T follicular helper cell (primary cell): ENCODE results near the gene SGK1.
"Not testable (repeated sequence)": the region's sequence is repeated elsewhere in the genome, so short reads cannot be mapped to it uniquely, and the experiment has no call there.

ENCODE experiments used
- DNase-seq: peaks from one replicate; pipeline ENCODE4 v3.0.0-alpha.2; 2020; ENCODE audit warnings: low read depth

Gene SGK1

DNA sequence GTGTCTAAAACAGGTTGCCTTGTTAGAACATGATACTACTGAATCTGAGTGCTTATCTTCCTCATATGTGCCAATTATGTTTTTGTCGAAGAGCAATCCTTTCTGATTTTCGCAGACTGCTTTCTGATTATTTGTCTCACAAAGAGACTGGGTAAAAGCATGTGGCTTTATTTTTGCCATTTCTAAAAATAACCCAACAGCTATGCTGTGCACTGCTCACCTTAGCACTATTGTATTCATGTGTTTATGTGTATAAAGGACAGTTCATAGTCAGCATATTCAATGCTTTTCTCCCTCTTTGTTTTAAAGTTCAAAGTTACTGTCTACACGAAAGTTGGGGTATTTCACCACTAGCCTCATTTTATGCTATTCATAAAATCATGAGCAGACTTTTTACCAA lies 127.0 kb downstream of the SGK1 start:
- no peak for DNase-seq

DNA sequence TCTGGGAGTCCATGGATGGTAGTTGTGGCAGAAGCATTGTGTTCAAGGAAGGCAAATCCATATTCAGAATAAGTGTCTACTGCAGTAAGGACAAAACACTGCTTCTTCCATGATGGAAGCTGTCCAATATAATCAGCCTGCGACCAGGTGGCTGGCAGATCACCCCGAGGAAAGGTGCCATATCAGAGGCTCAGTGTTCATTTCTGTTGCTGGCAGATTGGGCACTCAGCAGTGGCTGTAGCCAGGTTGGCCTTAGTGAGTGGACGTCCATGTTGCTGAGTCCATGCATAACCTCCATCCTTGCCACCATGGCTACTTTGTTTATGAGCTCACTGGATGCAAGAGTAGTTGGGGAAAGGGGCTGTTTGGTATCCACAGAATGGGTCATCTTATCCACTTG lies 130.2 kb downstream of the SGK1 start:
- DNase-seq = no peak

DNA sequence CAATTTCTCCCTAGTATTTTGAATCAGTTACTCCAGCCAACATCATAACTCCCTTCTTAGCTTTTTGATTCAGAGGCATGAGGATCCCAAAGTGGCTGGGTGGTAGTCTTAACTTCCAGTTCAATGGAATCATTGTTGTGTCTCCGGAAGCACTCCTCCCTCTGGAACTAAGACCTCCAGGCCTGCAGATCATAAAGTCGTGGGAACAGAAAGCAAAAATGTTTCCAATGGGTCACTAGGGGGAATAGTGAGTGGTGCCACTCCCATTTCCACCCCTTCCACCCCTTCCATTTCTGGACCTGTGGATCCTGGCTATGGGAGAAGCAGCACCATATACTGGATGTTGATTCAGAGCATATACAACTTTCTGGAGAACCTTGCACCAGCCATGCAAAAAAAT lies 130.8 kb downstream of the SGK1 start:
- no peak for DNase-seq

DNA sequence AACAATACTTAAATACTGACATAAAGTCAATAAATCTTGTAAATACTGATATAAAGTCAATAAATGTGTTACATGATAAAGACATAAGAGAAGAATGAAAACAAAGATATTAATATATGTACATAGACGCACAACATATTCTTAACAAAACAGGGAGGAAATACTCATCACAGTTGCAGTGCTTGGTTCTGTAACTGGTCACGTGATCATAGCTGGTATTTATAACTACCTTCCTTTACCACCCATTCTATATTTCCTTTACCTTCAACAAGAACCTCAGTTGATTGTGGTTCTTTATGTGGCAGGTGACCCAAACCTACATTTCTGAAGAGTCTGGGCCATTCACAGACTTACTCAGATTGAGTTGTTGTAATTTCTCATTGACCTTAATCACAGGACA lies 131.6 kb downstream of the SGK1 start:
- no peak for DNase-seq

DNA sequence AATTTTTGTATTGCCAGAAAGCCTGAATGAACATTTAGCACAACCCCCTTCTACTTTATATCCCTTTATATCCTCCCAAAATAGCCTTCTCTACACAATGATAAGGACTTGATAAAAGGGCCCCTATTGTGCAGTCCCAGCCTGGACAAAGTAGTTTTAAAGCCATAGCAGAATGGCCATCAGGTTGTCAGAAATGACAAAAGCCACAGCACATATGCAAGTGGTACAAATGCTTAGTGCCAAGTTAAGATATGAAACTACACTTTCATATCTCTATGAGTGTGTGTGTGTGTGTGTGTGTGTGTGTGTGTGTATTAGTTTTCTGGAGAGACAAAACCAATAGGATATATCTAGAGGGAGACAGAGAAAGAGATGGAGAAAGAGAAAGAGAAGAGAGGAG lies 132.6 kb downstream of the SGK1 start:
- no peak for DNase-seq

DNA sequence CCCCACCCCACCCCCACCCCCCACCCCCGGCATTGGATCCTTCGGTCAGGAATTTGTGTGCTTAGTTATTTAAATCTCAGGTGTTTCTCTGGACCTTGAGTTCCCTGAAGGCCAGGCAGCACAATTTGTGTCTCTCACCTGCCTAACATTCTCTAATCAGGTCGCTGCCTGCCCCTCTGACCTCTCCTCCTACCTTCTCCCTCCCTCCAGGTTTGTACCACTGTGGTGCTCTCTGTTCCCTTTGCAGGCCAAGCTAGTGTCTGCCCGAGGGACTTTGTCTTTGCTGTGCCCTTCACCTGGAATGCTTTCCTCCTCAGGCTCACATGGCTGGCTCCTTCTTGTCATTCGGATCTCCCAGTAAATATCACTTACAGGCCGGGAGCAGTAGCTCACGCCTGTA lies 134.1 kb downstream of the SGK1 start:
- DNase-seq = no peak

DNA sequence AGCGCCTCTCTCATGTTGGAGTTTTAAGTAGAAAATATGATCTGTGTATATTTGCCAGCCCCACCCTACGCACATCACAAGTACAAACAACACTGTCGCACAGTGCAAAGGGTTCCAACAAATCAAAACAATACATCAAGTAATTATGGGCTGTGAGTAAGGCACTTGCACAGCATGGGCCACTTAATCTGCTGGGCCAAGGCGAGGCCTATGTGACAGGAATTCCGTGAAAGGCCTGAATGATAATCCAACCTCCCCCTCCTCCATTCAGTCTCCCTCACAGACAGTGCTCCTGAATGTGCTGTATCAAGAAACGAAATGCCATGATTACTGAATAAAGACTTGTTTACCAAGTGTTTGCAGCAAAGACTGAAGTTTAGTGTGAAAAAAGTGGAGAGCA lies 135.4 kb downstream of the SGK1 start:
- no peak for DNase-seq

DNA sequence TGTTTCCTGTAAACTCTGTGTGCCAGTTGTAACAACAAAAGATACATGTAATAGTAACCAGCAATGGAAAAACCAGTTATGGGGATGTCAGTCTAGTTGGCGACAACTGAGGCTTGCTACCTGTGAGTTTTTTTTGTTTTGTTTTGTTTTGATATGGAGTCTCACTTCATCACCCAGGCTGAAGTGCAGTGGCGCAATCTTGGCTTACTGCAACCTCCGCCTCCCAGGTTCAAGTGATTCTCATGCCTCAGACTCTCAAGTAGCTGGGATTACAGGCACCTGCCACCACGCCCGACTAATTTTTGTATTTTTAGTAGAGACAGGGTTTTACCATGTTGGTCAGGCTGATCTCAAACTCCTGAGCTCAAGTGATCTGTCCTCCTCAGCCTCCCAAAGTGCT lies 136.2 kb downstream of the SGK1 start:
- not testable (repeated sequence) for DNase-seq

DNA sequence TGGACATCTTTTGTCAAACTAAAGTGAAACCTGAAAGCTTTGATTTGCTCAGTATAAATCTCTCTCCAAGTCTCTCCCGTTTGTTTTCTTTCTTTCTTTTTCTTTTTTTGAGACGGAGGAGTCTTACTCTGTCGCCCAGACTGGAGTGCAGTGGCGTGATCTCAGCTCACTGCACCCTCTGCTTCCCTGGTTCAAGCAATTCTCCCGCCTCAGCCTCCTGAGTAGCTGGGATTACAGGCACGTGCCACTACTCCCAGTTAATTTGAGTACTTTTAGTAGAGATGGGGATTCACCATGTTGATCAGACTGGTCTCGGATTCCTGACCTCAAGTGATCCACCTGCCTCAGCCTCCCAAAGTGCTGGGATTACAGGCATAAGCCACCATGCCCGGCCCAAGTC lies 136.7 kb downstream of the SGK1 start:
- not testable (repeated sequence) for DNase-seq

DNA sequence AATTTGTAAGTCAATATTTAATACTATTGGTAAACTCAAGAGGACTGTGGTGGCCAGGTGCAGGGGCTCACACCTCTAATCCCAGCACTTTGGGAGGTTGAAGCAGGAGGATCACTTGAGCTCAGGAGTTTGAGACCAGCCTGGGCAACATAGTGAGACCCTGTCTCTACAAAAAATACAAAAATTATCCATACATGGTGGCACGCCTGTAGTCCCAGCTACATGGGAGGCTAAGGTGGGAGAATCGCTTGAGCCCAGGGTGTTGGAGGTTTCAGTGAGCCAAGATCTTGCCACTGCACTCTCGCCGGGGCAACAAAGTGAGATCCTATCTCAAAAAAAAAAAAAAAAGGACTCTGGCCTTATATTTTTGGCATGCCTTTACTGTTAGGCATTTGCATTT lies 137.4 kb downstream of the SGK1 start:
- DNase-seq = not testable (repeated sequence)

DNA sequence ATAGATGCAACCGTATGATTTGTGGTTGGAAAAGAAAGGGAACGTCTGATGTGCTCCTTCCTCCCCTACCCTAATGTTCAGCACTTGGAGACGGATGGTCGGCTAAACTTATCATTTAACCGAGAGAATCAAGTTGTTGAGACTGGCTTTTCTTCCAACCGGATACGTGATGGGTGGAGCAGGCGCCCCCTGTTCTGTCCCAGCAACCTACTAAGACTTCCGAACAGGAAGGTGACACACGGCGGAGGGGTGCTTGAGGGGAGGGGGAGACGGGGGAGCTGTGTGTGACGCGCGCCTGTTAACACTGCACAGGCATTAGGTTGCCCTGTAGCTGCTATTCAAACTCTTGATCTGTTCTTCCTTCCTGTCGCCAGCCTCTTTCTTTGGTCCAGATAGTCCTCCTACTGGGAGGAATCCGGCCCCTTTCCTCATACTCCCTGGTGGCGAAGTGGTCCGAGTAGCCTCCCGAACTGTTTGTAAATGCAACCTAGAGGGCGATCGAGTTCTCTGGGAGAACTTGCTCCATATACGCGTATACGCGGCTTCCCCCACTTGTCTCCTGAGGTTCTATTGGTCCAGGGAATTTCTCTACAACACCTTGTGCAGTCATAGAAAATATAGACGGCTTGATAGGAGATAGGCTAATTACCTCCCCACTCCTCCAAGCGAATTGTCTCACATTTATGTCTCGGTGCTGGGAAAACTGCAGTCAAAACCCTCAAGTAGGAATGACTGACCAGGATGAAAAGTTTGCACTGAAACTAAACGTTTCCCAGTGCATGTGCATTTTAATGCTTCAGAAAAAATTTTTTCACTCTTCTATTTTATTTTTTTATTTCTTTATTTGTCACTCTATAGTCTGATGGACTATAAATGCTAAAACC lies 139.5 kb downstream of the SGK1 start:
- peak; percentile 78 for DNase-seq

DNA sequence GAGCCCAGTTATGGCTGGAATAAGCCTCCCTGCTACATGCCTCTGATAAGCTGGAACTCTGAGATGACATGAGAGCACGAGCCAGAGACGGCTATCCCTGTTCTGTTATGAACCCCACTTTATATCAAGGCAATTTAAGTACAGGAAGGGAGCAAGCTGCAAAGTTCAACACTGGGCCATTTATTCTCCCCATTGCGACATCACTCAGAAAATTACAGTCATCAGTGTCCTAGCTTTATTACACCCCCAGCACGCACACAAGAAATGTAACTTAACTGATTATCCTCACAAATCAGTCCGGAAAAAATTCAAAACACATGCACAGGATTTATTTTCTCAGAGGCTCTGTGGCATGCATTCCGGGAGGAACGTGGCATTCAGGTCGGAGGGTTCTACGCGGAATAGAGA lies 140.2 kb downstream of the SGK1 start:
- DNase-seq = no peak

DNA sequence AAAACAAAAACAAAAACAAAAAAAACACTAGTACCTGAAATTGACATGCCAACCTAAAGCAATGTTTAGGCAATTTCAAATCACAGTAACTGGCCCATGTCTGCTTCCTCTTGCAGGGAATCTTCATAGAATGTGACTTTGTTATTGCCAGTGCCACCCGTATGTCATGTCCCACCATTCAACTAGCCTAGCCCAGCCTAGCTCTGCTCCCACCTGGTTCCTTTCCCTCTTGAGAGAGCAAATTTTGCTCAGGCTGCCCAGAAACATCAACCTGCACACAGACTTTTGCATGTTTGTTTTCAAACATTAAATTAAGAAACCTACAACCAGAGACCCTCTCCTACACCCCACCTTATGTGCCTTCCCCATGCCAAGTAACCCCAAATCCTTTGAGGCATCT lies 140.7 kb downstream of the SGK1 start:
- DNase-seq = no peak

DNA sequence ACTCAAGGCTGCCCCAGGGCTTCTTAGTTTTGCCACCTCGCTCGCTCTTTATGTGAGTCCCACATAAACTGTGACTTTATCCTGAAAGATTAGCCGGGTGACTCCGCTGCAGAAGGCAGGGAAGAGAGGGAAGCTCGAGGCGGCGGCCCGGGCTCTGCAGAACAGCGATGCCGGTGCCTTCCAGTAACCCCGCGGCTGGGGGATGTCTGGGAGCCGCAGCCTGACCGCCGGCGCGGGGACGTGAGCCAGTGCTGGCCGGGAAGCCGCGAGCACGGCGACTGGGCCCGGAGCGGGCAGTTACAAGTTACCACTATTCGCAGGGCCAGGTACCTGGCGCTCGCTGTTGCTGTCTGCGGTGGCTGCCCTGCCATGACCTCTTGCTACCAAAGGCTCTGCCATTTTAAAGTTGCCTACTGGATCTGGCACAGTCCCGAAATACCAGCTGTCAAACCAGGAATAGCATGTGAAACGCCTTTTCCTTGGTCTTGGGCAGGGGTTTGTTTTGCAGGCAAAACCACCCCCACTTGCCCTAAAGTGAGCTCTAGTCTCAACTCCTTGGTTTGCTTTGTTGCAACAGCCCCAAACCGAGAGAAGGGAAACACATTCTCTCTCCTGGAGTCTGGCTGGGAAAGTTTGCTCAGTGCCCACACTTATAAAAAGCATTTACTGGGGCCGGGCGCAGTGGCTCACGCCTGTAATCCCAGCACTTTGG lies 141.5 kb downstream of the SGK1 start:
- DNase-seq = no peak

DNA sequence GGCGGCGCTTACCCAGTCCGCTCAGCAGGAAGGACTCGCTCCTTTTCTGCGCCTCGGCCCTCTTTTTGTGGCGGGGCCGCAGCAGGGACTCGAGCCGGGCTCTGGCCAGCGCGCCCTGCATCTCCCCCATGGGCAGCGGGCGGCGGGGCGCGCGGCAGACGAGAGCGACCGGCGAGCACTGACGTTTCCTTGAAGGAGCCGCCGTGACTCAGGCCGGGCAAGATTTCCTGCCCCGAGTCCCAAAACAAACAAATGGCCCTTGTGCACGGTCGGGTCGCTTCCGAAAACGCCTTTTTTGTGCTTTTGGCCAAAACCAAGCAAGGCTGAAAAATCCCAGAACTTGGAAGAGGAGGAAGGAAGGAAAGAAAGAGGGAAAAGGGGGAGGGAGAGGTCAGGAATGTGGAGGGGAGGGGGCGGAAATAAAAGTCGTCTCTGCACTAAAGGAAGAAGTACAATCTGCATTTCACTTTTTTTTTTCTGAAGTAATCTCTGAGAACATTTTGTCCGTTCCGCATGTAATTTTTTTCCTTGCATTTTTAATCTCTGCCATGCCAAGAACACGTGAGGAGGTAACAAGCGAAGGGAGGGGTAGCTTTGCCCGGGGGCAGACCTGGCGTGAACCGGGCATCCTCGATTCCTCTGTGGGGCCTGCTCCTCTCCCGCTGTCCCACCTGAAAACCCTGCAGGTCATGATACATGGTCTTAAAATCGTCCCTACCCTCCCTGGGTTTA lies 142.2 kb downstream of the SGK1 start:
- DNase-seq = no peak

DNA sequence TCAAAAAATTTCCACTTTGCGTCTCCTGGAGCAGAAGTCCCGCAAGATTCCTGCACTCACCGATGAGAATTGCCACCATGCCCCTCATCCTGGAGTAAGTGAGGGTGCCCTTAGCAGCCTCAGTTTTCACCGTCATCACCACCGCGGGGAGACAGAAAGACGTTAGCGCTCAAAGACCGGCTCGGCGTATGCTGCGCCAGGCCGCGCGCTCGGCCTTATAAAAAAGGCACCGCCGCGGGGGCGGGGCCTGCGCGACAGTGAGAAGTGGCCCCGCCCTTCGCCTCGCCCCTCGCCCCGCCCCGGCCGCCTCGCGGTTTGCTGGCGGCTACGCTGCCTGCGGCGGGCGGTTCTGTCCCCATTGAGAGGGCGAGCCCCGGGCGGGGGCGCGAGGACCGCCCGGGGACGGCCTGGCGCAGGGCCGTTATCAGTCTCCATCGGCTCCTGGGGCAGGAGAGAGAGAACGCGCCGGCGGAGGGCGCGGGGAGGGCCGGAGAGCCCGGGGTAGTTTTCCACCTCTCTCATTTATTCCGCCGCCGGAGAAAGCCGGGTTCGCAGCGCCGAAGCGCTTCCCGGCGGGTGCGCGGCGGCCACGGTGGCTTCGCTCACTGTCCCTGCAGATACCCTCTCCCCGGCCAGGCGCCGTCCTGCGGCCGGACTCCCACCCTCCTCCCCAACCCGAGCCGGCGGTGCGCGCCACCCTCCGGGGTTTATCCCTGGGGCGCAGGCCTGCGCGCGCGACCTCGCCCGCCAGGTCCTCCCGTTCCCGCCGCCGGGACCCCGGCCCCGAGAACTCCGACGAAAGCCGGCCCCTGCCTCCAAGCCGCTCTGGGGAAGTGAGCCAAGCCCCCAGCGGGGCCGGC lies 143.0 kb downstream of the SGK1 start:
- peak; percentile 88 for DNase-seq

DNA sequence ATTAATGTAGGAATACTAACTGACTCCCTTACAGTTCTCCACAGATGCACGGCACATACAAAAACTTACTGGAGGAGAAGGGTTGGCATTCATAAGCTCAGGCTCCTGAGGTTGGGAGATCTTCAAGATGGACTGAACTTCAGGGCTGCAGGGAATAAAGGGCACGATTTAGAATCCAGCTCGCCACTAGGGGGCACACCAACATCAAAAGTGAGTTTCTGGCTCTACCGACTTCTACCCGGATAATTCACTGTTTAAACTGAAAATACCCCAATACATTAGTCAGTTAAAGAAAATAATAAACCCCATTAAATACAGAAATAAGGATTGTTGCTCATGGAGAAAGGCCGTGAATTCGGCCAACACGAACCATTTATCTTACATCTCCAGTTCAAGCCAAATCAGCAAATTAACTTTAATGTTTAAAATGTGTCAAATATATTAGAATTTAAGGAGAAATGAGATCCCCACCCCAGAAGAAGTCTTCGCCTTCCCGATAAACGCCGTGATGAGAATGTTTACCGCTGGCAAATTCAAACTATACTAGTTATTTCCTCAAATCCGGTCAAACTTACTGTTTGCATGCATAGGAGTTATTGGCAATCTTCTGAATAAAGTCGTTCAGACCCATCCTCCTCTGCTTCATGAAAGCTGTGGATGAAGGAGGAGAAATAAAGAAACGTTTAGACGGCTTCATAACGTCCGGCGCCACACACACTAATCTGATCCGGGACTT lies 143.8 kb downstream of the SGK1 start:
- peak; percentile 81 for DNase-seq

DNA sequence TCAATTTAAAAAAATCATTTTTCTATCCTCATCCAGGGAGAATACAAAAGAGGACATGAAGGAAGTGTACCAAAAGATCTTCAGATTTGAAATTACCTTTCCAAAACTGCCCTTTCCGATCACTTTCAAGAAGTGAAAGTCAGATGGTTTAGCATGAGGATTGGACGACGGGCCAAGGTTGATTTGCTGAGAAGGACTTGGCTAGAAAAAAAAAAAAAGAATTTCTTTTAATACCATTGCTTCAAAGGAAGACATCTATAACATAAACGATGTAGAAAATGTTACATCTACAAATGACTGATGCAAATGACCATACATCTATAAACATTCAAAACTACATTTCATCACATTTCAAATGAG lies 144.6 kb downstream of the SGK1 start:
- DNase-seq = no peak

DNA sequence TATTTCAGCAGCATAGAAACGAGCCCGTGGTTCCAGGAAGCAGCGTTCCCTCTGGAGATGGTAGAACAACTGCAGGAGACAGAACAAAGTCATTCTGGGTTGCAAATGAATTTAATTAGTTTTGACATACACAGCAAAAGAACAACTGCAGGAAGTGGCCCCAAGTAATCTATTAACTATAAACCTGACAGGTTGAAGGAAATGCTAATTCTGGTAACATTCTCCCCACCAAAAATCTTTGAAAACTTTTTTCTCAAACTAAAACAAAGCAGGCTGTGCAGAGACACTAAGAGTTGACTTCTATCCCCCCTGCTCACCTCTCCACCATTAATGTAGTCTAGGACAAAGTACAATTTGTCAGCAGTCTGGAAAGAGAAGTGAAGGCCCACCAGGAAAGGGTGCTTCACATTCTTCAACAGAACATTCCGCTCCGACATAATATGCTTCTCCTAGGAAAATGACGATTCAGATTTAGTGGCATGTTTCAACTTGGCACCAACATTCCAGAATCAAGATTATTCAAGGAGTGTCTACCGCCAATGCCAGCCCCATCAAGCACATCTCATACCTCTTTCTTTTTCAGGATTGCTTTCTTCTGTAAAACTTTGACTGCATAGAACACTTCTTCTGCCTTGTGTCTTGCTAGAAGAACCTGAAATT lies 145.1 kb downstream of the SGK1 start:
- no peak for DNase-seq

DNA sequence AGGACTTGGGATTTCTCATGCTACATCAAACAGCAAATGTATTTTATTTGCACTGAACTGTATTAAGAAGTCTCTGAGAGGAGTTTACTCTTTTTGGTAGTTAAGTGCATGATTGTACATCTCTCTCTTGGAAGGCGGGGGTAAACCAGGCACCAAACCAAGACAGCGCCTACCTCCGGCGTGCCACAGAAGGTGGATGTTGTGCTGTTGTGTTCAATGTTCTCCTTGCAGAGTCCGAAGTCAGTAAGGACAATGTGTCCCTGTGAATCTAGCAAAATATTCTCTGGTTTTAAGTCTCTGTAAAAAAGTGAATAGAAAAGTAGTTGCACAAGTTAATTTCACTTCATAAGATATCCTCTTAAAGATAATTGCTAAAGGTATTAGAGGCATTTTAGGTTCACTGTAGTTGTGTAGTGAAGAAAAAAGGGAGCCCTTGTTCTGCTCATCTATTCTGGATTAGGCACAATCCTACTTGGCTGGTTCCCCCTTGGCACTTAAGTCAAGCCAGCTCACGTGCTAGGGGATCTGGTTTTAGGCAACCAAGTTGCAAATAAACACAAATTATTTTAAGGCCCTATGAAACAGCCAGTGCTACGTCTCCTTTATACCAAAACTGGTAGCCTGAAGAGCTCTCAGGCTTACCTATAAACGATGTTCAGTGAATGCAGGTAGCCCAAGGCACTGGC lies 145.7 kb downstream of the SGK1 start:
- no peak for DNase-seq
